Measurements from ENCODE around the gene HMGA1.

GRCh38 chr6:34195726-34196115 lies 41.0 kb upstream of the HMGA1 start:
- TF ChIP-seq CTCF (IDR thresholded peaks at IDR 0.05; ENCODE audit: poor library complexity, severe bottlenecking) (no peak), EZH2 (IDR thresholded peaks at IDR 0.05; ENCODE audit: borderline replicate concordance, insufficient read depth, low read length, poor library complexity, severe bottlenecking) (no peak), TAF1 (IDR thresholded peaks at IDR 0.05; ENCODE audit: low read depth) (no peak), POLR2AphosphoS5 (IDR thresholded peaks at IDR 0.05) (no peak), EP300 (conservative IDR thresholded peaks at IDR 0.05; ENCODE audit: poor library complexity, severe bottlenecking) (no peak), MXI1 (conservative IDR thresholded peaks at IDR 0.05; ENCODE audit: poor library complexity, severe bottlenecking) (no peak)
